IPS-15b (cell line): Measurements from ENCODE around the gene PLEKHA7.

Experiments used
- H3K27me3 ChIP-seq: one replicate; pipeline ENCODE4 v1.6.1; 2013; ENCODE audit warnings: low read length; ENCODE audit not compliant: control insufficient read depth, insufficient read depth
- H3K36me3 ChIP-seq: one replicate; pipeline ENCODE4 v1.6.1; 2013; ENCODE audit warnings: low read length; ENCODE audit not compliant: control insufficient read depth, insufficient read depth
- H3K4me1 ChIP-seq: one replicate; pipeline ENCODE4 v1.6.1; 2013; ENCODE audit warnings: mild to moderate bottlenecking, low read length; ENCODE audit not compliant: control insufficient read depth, insufficient read depth
- H3K4me3 ChIP-seq: one replicate; pipeline ENCODE4 v1.5.1; 2013; ENCODE audit warnings: low read depth, low read length
- H3K9ac ChIP-seq: one replicate; pipeline ENCODE4 v1.6.1; 2013; ENCODE audit warnings: low read depth, mild to moderate bottlenecking, low read length
- H3K9me3 ChIP-seq: one replicate; pipeline ENCODE4 v1.6.1; 2013; ENCODE audit warnings: mild to moderate bottlenecking, low read length; ENCODE audit not compliant: control insufficient read depth, insufficient read depth

The PLEKHA7 gene

DNA sequence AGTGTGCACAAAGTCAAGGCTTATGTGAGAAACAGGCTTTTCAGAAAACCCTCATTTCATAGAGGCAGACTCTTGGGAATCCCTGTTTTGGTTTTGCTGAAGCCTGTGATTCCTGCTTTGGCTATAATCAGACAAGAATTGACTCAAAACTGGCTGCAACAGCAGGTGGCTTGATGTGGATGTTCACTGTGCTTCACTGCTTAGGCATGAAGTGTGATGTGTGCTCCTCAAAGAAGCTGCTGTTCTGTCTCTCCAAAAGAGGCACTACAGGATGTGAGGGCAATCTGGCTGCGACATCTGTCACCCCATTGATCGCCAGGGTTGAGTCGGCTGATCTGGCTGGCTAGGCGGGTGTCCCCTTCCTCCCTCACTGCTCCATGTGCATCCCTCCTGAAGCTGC lies 172.2 kb downstream of the PLEKHA7 start:
- Histone ChIP-seq H3K9ac (no peak overlapping the region), H3K27me3 (no peaks in the 10 kb centered on the region), H3K9me3 (no peaks in the 10 kb centered on the region), H3K4me3 (no peak overlapping the region), H3K36me3 (peaks cover 4% of the 10 kb centered on the region), H3K4me1 (no peaks in the 10 kb centered on the region)

DNA sequence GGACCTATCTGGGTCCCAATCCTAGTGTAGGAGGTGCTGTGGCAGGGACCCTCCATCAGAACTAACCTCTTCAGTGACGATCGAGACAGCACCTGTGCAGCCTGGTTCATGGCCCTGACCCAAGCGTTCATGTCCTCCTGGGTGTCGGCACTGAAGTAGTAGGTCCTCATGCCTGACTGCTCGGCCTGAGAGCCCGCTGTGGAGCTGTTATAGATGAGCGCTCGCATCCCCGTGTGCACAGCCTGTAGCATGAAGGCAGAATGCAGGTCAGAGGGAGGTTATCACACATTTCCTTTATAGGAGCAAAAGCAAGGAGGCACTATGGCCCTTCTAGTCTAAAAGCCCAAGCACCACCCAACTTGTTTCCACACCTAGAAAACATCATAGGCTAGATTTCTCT lies 172.7 kb downstream of the PLEKHA7 start:
- Histone ChIP-seq H3K9me3 (no peaks in the 10 kb centered on the region), H3K4me1 (no peaks in the 10 kb centered on the region), H3K36me3 (peaks cover 2% of the 10 kb centered on the region), H3K27me3 (no peaks in the 10 kb centered on the region), H3K9ac (no peak overlapping the region), H3K4me3 (no peak overlapping the region)

DNA sequence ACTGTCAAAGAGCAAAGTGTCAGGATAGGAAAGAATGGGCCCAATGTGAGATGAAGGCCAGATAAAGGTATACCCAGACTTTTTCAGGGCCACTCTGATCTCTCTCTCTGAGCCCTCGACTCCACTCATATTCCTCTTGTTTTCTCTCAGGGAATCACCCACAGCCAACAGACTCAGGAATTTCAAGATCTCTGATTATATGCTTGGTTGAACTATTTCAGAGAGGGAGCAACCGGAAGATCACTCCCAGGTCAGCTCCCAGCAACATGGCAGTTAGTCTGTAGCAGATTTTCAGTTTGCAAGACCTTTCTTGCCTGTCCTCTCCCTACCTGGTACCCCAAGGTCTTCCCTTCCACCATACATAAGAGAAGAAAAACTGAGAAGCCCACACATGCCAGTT lies 173.3 kb downstream of the PLEKHA7 start:
- Histone ChIP-seq H3K4me1 (no peaks in the 10 kb centered on the region), H3K9ac (no peak overlapping the region), H3K27me3 (no peaks in the 10 kb centered on the region), H3K4me3 (no peak overlapping the region), H3K9me3 (no peaks in the 10 kb centered on the region), H3K36me3 (no peaks in the 10 kb centered on the region)

DNA sequence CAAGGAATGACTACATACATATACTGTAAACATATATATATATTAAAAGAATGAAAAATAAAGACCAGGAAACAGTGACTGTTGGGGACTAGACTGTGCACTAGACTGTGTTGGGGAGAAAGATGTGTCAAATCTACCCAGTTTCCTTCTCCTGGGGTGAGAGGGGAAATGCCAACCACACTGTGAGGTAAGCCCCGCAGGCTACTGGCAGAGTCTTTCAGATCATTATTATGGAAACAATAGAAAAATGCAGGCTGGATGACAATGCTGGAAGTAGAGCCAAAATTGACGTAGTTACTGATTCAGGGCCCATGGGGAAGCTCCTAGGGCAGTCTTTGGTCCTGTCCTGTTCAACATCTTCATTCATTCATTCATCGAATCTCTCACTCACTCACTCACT lies 174.4 kb downstream of the PLEKHA7 start:
- Histone ChIP-seq H3K36me3 (no peaks in the 10 kb centered on the region), H3K9ac (no peak overlapping the region), H3K4me1 (no peaks in the 10 kb centered on the region), H3K4me3 (no peak overlapping the region), H3K27me3 (no peaks in the 10 kb centered on the region), H3K9me3 (no peaks in the 10 kb centered on the region)

DNA sequence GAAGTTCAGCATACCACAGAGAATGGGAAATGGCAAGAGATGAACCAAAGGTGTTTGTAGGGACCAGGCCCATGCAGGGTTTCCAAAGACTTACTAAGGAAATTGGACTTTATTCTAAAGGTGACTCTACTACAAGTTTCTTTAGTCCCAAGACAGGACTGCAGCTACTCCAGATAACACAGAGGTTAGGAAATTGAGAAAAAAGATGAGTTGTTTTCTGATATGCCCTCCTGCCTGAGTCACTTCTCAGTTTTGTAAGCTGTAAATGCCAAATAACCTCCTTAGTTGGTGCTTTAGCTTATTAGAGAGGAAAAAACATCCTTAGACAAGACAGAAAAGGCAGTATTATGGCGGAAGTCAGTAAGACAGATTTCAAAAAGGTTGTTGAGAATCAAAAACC lies 179.8 kb downstream of the PLEKHA7 start:
- H3K36me3 ChIP-seq: no peaks in the 10 kb centered on the region
- H3K27me3 ChIP-seq: no peaks in the 10 kb centered on the region
- H3K4me1 ChIP-seq: no peaks in the 10 kb centered on the region
- no peak overlapping the region for H3K4me3 ChIP-seq
- no peaks in the 10 kb centered on the region for H3K9me3 ChIP-seq
- no peak overlapping the region for H3K9ac ChIP-seq

DNA sequence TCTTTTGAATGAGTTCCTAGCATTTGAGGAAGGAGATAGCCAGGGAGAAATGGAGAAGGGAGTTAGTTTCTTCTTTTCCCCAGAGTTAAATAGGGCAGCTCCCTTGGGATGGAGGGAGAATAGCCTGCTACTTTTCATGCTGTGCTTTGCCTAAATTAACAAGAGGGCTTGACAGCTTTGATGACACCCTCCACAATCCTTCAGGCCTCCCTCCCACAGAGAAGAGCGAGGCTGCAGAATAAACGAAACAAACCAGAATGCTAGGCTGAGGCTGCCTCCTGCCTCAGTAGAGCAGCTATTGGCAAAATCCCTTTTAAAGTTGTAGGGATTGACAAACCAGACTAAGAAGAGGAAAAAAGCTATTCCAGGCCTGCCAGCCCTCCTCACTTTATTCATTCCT lies 181.2 kb downstream of the PLEKHA7 start:
- Histone ChIP-seq H3K9me3 (no peaks in the 10 kb centered on the region), H3K4me1 (no peaks in the 10 kb centered on the region), H3K27me3 (no peaks in the 10 kb centered on the region)

DNA sequence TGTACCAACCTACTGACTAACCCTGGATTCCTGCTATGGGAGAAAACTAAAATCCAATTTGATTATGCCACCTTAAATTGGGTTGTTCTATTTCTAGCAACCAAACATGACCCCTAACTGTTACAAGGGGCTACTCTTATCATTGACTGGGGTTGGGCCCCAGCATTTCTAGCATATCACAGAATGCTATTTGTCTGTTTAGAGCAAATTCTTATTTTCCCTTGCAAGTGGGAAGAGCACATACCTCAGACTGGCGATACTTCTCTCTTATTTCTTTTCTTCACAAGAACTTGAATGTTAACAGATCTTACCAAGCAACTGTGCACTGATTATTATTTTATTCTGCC lies 182.0 kb downstream of the PLEKHA7 start:
- H3K36me3 ChIP-seq: no peaks in the 10 kb centered on the region
- H3K27me3 ChIP-seq: no peaks in the 10 kb centered on the region
- H3K9ac ChIP-seq: no peak overlapping the region
- H3K4me1 ChIP-seq: no peaks in the 10 kb centered on the region
- no peaks in the 10 kb centered on the region for H3K9me3 ChIP-seq
- H3K4me3 ChIP-seq: no peak overlapping the region

More for the DNA sequence above, 181.2 kb downstream of the PLEKHA7 start:
- Histone ChIP-seq H3K36me3 (no peaks in the 10 kb centered on the region), H3K4me3 (no peak overlapping the region), H3K9ac (no peak overlapping the region)

DNA sequence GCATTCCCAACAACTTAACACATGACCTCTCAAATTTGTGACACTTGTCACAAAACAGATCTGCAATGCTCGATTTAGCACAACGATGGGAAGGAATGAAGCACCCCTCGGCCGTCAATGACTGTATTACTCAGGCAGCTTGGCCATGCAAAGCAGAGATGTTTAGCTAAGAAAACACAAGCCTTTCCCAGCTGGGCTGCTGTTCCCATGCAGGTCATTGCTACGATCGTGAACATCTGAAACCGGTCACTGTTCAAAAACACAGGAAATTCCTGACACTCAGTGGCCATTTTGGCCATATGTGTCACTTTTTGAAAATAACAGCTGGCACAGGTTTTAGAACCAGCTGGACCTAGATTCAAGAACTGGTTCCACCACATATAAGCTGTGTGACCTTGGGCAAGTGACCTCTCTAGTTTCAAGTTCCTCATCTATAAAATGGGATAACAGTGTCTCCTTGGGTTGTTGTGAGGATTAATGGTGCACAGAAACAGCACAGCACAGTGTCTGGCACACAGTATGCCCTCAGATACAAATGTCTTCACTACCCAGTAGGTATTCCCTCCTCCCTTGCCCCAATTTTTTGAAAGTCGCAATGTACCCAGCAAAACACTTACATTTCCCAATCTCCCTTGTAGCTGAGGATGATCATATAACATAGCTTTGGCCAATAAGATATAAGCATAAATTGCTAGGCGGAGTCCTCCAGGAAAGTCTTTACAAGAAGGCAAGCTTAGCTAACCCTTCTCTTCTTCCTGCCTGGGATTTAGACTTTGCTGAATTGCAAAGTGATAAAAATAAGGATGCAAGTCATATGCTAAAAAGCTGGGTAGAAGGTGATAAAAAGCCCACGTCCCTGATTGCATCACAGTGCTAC lies 182.7 kb downstream of the PLEKHA7 start:
- H3K9me3 ChIP-seq: no peaks in the 10 kb centered on the region
- no peaks in the 10 kb centered on the region for H3K4me1 ChIP-seq
- no peak overlapping the region for H3K9ac ChIP-seq
- H3K36me3 ChIP-seq: peaks cover under 1% of the 10 kb centered on the region
- H3K4me3 ChIP-seq: no peak overlapping the region
- no peaks in the 10 kb centered on the region for H3K27me3 ChIP-seq

DNA sequence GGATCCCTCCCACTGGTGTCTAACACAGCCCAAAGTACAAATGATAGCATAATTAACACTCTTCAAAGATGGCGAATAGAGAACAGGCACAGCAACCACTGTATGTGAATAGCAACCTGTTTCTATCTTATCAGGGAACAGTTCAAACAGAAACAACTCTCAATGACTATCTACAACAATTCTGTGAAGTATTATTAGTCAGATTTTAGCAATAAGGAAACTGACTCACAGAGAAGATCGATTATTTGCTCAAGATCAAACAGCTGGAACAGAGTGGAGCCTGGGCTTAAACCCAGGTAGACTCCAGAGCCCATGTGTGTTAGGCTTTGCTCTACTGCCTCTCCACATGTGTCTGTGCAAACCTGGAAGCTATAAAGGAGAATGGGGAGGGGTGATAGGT lies 187.1 kb downstream of the PLEKHA7 start:
- Histone ChIP-seq H3K9ac (no peak overlapping the region), H3K4me3 (no peak overlapping the region), H3K27me3 (no peaks in the 10 kb centered on the region), H3K36me3 (peaks cover 6% of the 10 kb centered on the region), H3K9me3 (no peaks in the 10 kb centered on the region), H3K4me1 (no peaks in the 10 kb centered on the region)

DNA sequence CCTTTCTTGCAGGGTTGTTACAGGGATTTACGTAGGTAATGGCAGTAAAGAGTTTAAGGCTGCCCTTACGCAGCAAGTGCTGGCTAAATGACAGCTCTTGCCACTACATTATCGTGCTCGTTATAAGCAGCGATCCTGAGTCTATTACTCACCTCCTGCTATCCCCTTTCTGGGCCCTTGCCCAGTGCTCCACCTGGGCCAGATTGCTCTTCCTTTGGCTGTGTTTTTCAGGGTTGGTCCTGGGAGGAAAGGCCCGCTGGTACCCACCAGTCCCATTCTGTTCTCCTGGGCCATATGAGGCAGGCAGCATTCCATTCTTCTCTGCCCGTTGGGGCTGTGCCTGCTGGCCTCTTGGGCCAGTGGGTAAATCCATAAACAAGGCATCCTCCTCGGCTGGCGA lies 188.2 kb downstream of the PLEKHA7 start:
- no peaks in the 10 kb centered on the region for H3K4me1 ChIP-seq
- peaks cover 6% of the 10 kb centered on the region for H3K36me3 ChIP-seq
- H3K9me3 ChIP-seq: no peaks in the 10 kb centered on the region
- no peak overlapping the region for H3K4me3 ChIP-seq
- no peak overlapping the region for H3K9ac ChIP-seq
- no peaks in the 10 kb centered on the region for H3K27me3 ChIP-seq

DNA sequence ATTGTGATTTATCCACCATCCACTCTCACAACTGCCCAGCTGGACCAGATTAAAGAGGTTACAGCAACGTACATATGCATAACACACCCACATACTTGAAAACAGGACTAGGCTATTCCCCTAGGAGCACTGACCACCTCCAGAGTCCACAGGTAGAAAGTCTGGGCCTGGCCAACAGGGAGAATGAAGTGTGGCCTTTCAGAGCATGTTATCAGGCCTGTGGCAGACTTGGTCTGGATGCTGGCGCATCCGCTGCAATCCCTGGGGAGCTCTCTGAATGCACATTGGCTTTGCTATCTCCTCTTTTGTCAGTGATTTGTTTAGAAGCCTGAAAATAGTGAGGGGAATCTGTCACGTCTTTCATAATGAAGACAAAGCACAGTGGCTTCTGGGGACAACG lies 189.1 kb downstream of the PLEKHA7 start:
- Histone ChIP-seq H3K9me3 (no peaks in the 10 kb centered on the region), H3K9ac (no peak overlapping the region), H3K4me1 (peaks cover 4% of the 10 kb centered on the region), H3K36me3 (peaks cover 6% of the 10 kb centered on the region), H3K4me3 (no peak overlapping the region), H3K27me3 (no peaks in the 10 kb centered on the region)

DNA sequence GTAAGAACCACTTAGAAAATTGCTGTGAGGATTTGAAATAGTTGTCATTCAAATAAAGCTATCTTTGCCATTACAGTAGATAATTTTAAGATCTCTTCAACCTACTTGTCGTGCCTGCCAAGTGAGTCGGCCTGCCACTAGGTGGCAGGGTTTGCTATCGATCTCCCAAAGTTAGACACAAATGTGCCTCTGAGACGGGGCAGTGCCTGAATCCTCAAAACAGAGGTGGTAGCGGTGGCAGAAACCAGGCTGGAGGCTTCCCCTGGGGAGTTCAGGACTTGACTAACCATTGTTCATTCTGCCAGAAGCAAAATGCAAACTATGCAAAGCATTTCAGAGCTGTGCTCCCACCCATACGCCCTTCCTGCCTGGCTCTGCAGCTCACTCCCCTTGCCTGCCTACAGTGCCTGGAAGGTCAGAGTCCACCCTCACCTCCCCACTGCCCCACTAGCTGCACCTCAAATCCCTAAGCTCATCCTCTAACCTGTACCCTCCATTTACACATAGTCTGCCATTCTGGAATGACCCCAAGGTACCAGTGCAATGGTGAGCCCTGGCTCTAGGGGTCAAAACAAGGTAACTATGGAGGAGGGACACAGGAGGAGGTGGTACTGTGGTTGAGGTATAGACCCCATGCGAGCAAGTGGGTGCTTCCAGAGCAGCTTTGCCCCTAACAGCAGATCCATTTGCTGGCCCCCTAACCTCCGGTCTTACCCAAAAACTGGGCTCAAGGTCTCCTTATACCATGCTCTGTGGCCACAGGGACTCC lies 193.7 kb downstream of the PLEKHA7 start:
- H3K9me3 ChIP-seq: no peaks in the 10 kb centered on the region
- peaks cover 4% of the 10 kb centered on the region for H3K36me3 ChIP-seq
- no peaks in the 10 kb centered on the region for H3K27me3 ChIP-seq
- no peak overlapping the region for H3K4me3 ChIP-seq
- no peak overlapping the region for H3K9ac ChIP-seq
- peaks cover 4% of the 10 kb centered on the region for H3K4me1 ChIP-seq
